A549 (cell line): Measurements from ENCODE around the gene GNB1. TPM values are rescaled to one million over a fixed set of nuclear protein-coding genes. Genes with fewer than 3 reads are reported as not detected.

Experiments used
- ATAC-seq, 2 experiments: fragments of 200-7000 bp in 1 of 2; fragments of >200 bp in 1 of 2; cut with Nextera tagmentation in 1 of 2; cut with Tn5 transposase in 1 of 2; 3 replicates each; pipeline versions ENCODE4 v1.8.0 to v1.9.1; 2018 to 2020; ENCODE audit warnings: mild to moderate bottlenecking in 1 of 2, moderate library complexity in 1 of 2
- CTCF ChIA-PET: fragments of 300-600 bp; sonication (Branson Sonifier 250); formaldehyde crosslinking; extraction: SDS; loops from one replicate; lab custom pipeline; 2021; ENCODE audit warnings: antibody characterized with exemption, inconsistent platforms; lab: Yijun Ruan, JAX
- POLR2A ChIA-PET: fragments of 350-600 bp; formaldehyde crosslinking; extraction: SDS; loops from one replicate; lab custom pipeline; 2021; ENCODE audit warnings: antibody characterized with exemption, inconsistent platforms; lab: Yijun Ruan, JAX
- DNase-seq, 2 experiments: peaks; one replicate each; pipeline versions ENCODE4 v3.0.0 to v3.0.0-alpha.2; 2011 to 2016; ENCODE audit warnings: low read depth in 1 of 2, low spot score in 1 of 2
- FAIRE-seq: peaks from 2 replicates; lab custom pipeline; 2011; peaks lifted over from hg19 to GRCh38; lab: Jason Lieb, UNC
- H3K27ac ChIP-seq, 2 experiments: fragments of >200 bp; sonication (Bioruptor Twin); formaldehyde crosslinking; 3 replicates each; pipeline ENCODE4 v1.5.1; 2016 to 2017
- H3K4me1 ChIP-seq: fragments of >200 bp; sonication (Bioruptor Twin); formaldehyde crosslinking; 3 replicates; pipeline ENCODE4 v1.6.1; 2016
- H3K4me2 ChIP-seq: fragments of >200 bp; sonication (Bioruptor Twin); formaldehyde crosslinking; 3 replicates; pipeline ENCODE4 v1.6.1; 2016
- H3K4me3 ChIP-seq: fragments of >200 bp; sonication (Bioruptor Twin); formaldehyde crosslinking; 3 replicates; pipeline ENCODE4 v1.5.1; 2016
- H3K9me3 ChIP-seq: fragments of >200 bp; sonication (Bioruptor Twin); formaldehyde crosslinking; 3 replicates; pipeline ENCODE4 v1.6.1; 2016
- CBX8 ChIP-seq: fragments of 200-600 bp; sonication (generic); IDR thresholded peaks from 2 replicates; pipeline ENCODE4 v1.6.1; 2016
- CHD4 ChIP-seq: fragments of 200-600 bp; sonication (generic); IDR thresholded peaks from 2 replicates; pipeline ENCODE4 v1.6.1; 2016; ENCODE audit warnings: antibody characterized with exemption, mild to moderate bottlenecking, borderline replicate concordance
- ELK1 ChIP-seq: fragments of 150-350 bp; IDR thresholded peaks from 2 replicates; pipeline ENCODE4 v1.6.1; 2014; ENCODE audit warnings: low read depth, mild to moderate bottlenecking, low read length
- ESRRA ChIP-seq: fragments of 150-350 bp; IDR thresholded peaks from 2 replicates; pipeline ENCODE4 v1.6.1; 2014; ENCODE audit warnings: mild to moderate bottlenecking, low read length, borderline replicate concordance
- HDAC2 ChIP-seq: fragments of 200-600 bp; sonication (generic); IDR thresholded peaks from 2 replicates; pipeline ENCODE4 v1.6.1; 2016
- HOXA7 ChIP-seq: fragments of 250-450 bp; sonication (Bioruptor Pico); IDR thresholded peaks from 2 replicates; pipeline ENCODE4 v1.5.0; 2020; ENCODE audit warnings: mild to moderate bottlenecking, moderate library complexity
- HOXB5 ChIP-seq: fragments of 250-450 bp; sonication (Bioruptor Pico); IDR thresholded peaks from 2 replicates; pipeline ENCODE4 v1.5.0; 2020; ENCODE audit warnings: mild to moderate bottlenecking, moderate library complexity
- JUN ChIP-seq, 2 experiments: fragments of >200 bp; sonication (Bioruptor Twin); formaldehyde crosslinking; IDR thresholded peaks; 2 replicates in 1 of 2; 3 replicates in 1 of 2; pipeline ENCODE4 v1.6.1; 2016 to 2017
- JUNB ChIP-seq: fragments of >200 bp; sonication (Bioruptor Twin); formaldehyde crosslinking; IDR thresholded peaks from 2 replicates; pipeline ENCODE4 v1.6.1; 2016
- KDM1A ChIP-seq: fragments of 200-600 bp; sonication (generic); IDR thresholded peaks from 2 replicates; pipeline ENCODE4 v1.6.1; 2016; ENCODE audit warnings: low read depth, mild to moderate bottlenecking
- MAFK ChIP-seq: fragments of 450-650 bp; IDR thresholded peaks from 2 replicates; pipeline ENCODE4 v1.6.1; 2014; ENCODE audit not compliant: partially characterized antibody
- NFE2L2 ChIP-seq: fragments of 150-350 bp; conservative IDR thresholded peaks from 2 replicates; pipeline ENCODE4 v1.6.1; 2014; ENCODE audit warnings: low read length
- NR3C1 ChIP-seq: fragments of >200 bp; sonication (Bioruptor Twin); formaldehyde crosslinking; IDR thresholded peaks from 3 replicates; pipeline ENCODE4 v1.6.1; 2017
- PHF8 ChIP-seq: fragments of 200-600 bp; sonication (generic); IDR thresholded peaks from 2 replicates; pipeline ENCODE4 v1.6.1; 2016; ENCODE audit warnings: low read depth, mild to moderate bottlenecking, antibody characterized with exemption, moderate library complexity, borderline replicate concordance
- RAD21 ChIP-seq, 2 experiments: fragments of >200 bp in 1 of 2; sonication (Bioruptor Twin) in 1 of 2; formaldehyde crosslinking in 1 of 2; IDR thresholded peaks in 1 of 2; conservative IDR thresholded peaks in 1 of 2; 2 replicates in 1 of 2; 3 replicates in 1 of 2; pipeline ENCODE4 v1.6.1; 2012 to 2018; ENCODE audit warnings: inconsistent platforms in 1 of 2
- REST ChIP-seq: fragments of 200-600 bp; sonication (generic); IDR thresholded peaks from 2 replicates; pipeline ENCODE4 v1.6.1; 2016; ENCODE audit warnings: antibody characterized with exemption, mild to moderate bottlenecking, moderate library complexity
- ZNF302 ChIP-seq: fragments of 250-450 bp; sonication (Bioruptor Pico); IDR thresholded peaks from 2 replicates; pipeline ENCODE4 v1.9.0; 2021; ENCODE audit warnings: inconsistent platforms, mild to moderate bottlenecking, moderate library complexity
- WGBS: methylation state at CpG from one replicate; pipeline ENCODE4 v1.1.6; 2017; ENCODE audit errors: missing lambda C conversion rate; 5-methylcytosine and 5-hydroxymethylcytosine counted together
- polyA plus RNA-seq, 4 experiments: library from polyadenylated mRNA; depleted of rRNA in 3 of 4; stranded (reverse); fragments of >200 nt; fragmentation: RNase III in 1 of 4; extraction: RNeasy Plus Mini Kit Qiagen cat#74134 plus additional on column Dnase treatment in 1 of 4; gene quantifications; 2 replicates in 3 of 4; 3 replicates in 1 of 4; pipeline ENCODE4 v1.2.3, GENCODE V29; 2011 to 2017
- TF ChIP-seq, protein P1 (sequence below): IDR thresholded peaks from 2 replicates; pipeline ENCODE4 v1.6.1; 2012
- TF ChIP-seq, protein P2 (sequence below): IDR thresholded peaks from 2 replicates; pipeline ENCODE4 v1.6.1; 2012; ENCODE audit warnings: low read depth, borderline replicate concordance
- TF ChIP-seq, protein P3 (sequence below): fragments of >200 bp; sonication (Bioruptor Twin); formaldehyde crosslinking; IDR thresholded peaks from 2 replicates; pipeline ENCODE4 v1.6.1; 2016
- TF ChIP-seq, protein P4 (sequence below): IDR thresholded peaks from 2 replicates; pipeline ENCODE4 v1.6.1; 2012

The GNB1 gene
- polyA plus RNA-seq, 2 of the 4 experiments (the other 2 are of a cell fraction), result 159 to 270 TPM

DNA sequence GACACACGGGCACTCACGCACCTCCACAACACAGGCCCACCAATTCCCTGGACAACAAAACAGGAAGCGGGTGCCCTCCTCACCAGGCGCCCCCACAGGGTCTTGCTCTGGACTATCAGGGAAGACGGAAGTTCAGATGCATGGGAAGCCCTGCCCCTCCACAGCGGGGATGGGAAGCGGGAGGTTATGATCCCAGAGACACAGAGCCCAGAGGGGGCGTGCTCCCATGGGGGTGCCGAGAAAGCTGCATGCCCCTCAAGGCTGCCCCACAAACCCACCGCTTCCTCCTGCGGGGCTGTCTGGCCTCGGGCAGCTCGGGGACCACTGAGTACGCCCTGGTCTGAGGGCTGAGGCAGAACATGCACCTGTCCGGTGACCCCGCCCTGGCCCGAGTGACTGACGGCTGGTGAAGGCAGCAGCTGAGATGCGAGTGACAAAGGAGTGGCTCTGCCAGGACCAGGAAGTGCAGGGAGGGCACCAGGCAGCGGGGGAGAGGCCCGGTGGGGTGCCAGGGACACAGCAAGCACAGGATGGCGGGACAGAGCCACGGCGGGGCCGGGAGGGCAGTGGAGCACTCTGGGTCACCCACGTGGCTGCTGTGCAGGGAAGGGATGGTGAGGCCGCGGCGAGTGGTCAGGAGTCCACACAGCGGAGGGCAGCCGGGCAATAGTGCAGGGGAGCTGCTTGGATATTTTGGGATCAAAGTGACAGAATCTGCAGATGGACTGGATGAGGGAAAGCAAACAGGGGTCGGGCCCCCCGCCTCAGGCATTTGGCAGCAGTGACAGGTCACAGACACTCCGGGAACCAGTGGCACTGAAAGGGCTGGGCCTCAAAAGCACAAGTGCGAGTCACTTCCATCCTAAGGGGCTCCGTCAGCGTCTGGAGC, 131.2 kb downstream of the GNB1 start:
- no peak for DNase-seq
- peaks cover 36% of the 10 kb centered on the region for H3K4me1 ChIP-seq
- H3K9me3 ChIP-seq, result no peaks in the 10 kb centered on the region
- no peak for ATAC-seq
- CTCF ChIA-PET, result interaction anchor here (1.0 to 1.7 kb wide), 2 partner anchors 14 to 146 kb away, joined by 3 to 5 read pairs; no protein-coding TSS in a partner anchor
- no peak for FAIRE-seq
- POLR2A ChIA-PET, result no interaction called here
- TF ChIP-seq HOXB5 (CRISPR knock-in tag) (no peak), CBX8 (no peak), PHF8 (no peak), NR3C1 (no peak), HOXA7 (CRISPR knock-in tag) (no peak), JUNB (no peak)
- TF ChIP-seq, protein P1, sequence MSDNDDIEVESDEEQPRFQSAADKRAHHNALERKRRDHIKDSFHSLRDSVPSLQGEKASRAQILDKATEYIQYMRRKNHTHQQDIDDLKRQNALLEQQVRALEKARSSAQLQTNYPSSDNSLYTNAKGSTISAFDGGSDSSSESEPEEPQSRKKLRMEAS, result no peak
- TF ChIP-seq, protein P2, sequence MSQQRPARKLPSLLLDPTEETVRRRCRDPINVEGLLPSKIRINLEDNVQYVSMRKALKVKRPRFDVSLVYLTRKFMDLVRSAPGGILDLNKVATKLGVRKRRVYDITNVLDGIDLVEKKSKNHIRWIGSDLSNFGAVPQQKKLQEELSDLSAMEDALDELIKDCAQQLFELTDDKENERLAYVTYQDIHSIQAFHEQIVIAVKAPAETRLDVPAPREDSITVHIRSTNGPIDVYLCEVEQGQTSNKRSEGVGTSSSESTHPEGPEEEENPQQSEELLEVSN, result no peak
- TF ChIP-seq, all 56 proteins: peak for 0
- Histone ChIP-seq H3K4me3 (no peak overlapping the region), H3K4me2 (peak overlapping the region; percentile 73), H3K27ac (peak overlapping the region; percentile 86 to 93)
- 82% methylated on average over 30 of the region's 37 CpGs for WGBS

DNA sequence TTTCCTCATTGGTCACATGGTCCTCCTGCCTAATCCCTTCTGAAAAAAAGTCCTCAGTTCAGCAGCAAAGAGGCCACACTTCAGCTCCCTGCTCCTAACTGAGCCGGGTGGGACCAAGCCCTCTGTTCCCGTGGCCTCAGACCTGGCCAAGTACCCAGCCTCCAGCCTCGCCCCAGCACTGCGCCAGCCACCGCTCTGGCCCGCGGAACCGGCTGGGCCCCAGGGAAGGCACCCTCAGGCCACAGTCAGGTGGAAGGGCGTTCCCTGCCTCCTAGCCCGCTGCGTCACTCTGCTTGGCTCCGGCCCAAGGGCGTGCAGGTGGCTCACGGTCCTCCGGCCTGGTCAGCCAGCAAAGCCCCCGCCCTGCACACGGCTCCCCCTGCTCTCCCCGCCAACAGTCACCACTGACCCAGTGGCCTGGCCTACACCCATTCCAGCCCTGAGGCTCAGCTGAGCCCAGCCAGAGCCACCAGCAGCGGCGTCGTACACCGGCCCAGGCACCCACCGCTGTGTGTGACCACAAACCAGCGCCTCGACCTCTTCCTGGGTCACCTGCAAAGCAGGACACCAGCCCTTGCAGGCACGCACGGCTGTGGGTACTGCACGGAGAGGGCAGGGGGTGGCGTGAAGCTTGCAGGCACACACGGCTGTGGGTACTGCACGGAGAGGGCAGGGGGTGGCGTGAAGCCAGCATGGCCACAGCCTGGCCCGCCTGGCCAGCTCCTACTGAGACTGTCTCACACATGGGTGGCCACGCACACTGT, 132.0 kb downstream of the GNB1 start:
- Histone ChIP-seq H3K4me3 (no peak overlapping the region), H3K27ac (peak overlapping the region; percentile 86 to 93), H3K9me3 (no peaks in the 10 kb centered on the region), H3K4me1 (peaks cover 29% of the 10 kb centered on the region), H3K4me2 (peak overlapping the region; percentile 73)
- TF ChIP-seq JUN (IDR thresholded peaks at IDR 0.05) (0 out of 5 replicates have a peak, but pooled peaks of 1 of the 2 experiments have one; percentile 31), ELK1 (no peak), REST (no peak), RAD21 (conservative IDR thresholded peaks at IDR 0.05 in 1 of 2, IDR thresholded peaks at IDR 0.05 in 1 of 2) (no peak), ZNF302 (no peak), NFE2L2 (0 out of 2 replicates have a peak, but pooled peaks have one; percentile 34), CBX8 (no peak), MAFK (peak; percentile 38), KDM1A (no peak), CHD4 (no peak), HDAC2 (no peak), ESRRA (no peak)
- TF ChIP-seq, protein P2, result no peak
- TF ChIP-seq, protein P1, result no peak
- TF ChIP-seq, protein P3, sequence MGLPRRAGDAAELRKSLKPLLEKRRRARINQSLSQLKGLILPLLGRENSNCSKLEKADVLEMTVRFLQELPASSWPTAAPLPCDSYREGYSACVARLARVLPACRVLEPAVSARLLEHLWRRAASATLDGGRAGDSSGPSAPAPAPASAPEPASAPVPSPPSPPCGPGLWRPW, result no peak
- TF ChIP-seq, protein P4, sequence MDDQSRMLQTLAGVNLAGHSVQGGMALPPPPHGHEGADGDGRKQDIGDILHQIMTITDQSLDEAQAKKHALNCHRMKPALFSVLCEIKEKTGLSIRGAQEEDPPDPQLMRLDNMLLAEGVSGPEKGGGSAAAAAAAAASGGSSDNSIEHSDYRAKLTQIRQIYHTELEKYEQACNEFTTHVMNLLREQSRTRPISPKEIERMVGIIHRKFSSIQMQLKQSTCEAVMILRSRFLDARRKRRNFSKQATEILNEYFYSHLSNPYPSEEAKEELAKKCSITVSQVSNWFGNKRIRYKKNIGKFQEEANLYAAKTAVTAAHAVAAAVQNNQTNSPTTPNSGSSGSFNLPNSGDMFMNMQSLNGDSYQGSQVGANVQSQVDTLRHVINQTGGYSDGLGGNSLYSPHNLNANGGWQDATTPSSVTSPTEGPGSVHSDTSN, result no peak
- whole genome bisulfite sequencing, result 64% methylated on average over 10 of the region's 34 CpGs
- ChIA-PET CTCF (interaction anchor here (0.8 kb wide), 1 partner anchor 87 kb away, joined by 3 read pairs; no protein-coding TSS in a partner anchor), POLR2A (no interaction called here)
- ATAC-seq (peak; percentile 78 to 81), DNase-seq (peak; percentile 29 to 71), FAIRE-seq (no peak)
